GM10248 (cell line): ENCODE data around the gene HPD.

Source experiments
- CTCF ChIA-PET: fragments of 300-600 bp; sonication (Branson Sonifier 250); formaldehyde crosslinking; extraction: SDS; loops from one replicate; lab custom pipeline; 2021; ENCODE audit warnings: antibody characterized with exemption; lab: Yijun Ruan, JAX
- POLR2A ChIA-PET: fragments of 350-650 bp; sonication (Branson Sonifier 250); formaldehyde crosslinking; extraction: SDS; loops from one replicate; lab custom pipeline; 2020; ENCODE audit warnings: antibody characterized with exemption; lab: Yijun Ruan, JAX
- DNase-seq: peaks from one replicate; pipeline ENCODE4 v3.0.0; 2012; ENCODE audit errors: extremely low spot score
- TF ChIP-seq, protein P1 (sequence below): IDR thresholded peaks from 2 replicates; pipeline ENCODE4 v1.5.1; 2012; ENCODE audit warnings: mild to moderate bottlenecking, low read depth; ENCODE audit errors: extremely low read depth, missing control alignments, control extremely low read depth

HPD gene

DNA sequence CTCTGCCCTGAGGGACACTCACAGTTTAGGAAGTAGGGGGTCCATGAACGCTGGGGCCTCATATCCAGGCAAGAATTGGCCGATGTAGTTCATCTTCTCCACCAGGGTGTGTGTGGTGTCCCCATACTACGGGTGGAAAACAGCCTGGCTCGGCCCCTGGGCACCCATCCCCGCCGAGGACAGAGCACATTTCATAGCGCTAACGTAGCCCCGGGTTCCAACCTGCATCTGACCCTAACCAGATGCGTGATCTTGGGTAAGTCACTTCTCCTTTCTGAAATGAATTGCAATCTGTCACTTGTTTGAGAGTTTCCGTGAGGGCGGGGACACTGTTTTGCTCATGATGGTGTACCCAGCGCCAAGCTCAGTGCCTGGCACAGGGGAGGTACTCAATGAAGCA, 9.0 kb downstream of the HPD start:
- CTCF ChIA-PET = no interaction called here
- POLR2A ChIA-PET = no interaction called here
- TF ChIP-seq, protein P1, sequence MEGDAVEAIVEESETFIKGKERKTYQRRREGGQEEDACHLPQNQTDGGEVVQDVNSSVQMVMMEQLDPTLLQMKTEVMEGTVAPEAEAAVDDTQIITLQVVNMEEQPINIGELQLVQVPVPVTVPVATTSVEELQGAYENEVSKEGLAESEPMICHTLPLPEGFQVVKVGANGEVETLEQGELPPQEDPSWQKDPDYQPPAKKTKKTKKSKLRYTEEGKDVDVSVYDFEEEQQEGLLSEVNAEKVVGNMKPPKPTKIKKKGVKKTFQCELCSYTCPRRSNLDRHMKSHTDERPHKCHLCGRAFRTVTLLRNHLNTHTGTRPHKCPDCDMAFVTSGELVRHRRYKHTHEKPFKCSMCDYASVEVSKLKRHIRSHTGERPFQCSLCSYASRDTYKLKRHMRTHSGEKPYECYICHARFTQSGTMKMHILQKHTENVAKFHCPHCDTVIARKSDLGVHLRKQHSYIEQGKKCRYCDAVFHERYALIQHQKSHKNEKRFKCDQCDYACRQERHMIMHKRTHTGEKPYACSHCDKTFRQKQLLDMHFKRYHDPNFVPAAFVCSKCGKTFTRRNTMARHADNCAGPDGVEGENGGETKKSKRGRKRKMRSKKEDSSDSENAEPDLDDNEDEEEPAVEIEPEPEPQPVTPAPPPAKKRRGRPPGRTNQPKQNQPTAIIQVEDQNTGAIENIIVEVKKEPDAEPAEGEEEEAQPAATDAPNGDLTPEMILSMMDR = no peak
- no peak for DNase-seq

DNA sequence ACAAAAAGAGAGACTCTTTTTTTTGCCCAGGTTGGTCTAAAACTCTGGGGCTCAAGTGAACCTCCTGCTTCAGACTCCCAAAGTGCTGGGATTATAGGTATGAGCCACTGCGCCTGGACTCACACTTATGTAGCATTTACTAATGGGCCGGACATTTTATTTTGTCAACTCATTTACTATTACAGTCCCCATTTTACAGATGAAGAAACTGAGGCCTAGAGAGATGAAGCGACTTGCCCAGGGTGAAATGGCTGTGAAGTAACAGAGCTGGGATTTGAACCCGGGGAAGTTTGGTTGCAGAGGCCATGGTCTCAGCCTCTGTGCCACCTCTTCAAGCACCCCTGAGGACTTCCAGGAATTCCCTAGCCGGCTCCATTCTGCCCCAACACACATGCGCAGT, 9.4 kb downstream of the HPD start:
- no peak for DNase-seq
- CTCF ChIA-PET = no interaction called here
- TF ChIP-seq, protein P1 = no peak
- POLR2A ChIA-PET = no interaction called here

DNA sequence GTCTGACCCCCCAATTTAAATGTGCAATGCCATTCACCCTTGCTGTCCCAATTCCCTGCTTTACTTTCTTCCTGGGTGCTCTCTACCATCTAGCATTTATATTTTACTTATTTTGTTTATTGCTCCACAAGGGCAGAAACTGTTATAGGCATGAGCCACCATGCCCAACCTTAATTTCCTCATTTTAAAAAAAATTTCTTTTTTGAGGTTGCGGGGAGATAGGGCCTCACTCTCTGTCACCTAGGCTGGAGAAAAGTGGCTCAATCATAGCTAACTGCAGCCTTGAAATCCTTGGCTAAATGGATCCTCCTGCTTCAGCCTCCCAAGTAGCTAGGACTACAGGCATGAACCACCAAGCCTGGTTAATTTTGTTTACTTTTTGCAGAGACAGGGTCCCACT, 13.0 kb downstream of the HPD start:
- DNase-seq = no peak
- ChIA-PET CTCF (interaction anchor here (0.9 to 2.0 kb wide), 3 partner anchors 18 to 34 kb away, joined by 3 to 5 read pairs (median 3); no protein-coding TSS in a partner anchor), POLR2A (no interaction called here)
- TF ChIP-seq, protein P1 = no peak

DNA sequence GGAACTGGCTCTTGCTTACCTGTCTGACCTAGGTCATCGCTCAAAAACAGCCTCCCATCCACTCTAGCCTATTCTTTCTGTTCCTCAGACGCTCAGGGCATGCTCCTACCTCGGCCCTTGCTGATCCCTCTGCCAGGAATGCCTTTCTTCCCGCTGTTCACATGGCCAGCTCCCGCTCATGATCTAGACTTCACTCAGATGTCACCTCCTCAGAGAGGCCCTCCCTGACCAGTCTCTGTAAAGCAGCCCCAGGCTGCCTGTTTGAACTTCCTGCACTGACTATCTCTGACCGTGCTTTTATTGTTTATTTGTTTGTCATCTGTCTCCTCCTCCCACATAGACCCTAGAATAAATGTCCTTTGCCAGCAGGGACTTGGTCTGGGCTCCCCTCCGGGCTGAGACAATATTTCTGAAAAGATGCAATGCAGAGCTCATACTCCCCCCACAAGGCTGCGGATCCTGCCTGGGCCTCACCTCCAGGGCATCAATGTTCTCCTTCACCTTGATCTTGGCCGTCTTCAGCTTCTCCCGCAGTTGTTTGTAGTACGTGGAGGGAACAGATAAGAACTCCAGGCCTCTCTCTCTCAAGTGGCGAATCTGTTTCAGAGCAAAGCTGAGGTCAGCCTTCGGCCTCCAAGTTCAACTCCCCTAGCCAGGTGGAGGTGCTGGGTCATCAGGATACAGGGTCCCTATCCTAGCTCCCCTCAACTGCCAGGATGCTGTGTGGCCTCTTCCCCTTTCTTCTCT, 15.2 kb downstream of the HPD start:
- DNase-seq = no peak
- ChIA-PET CTCF (interaction anchor here (1.1 to 1.9 kb wide), 6 partner anchors 9 to 49 kb away, joined by 3 to 11 read pairs (median 4); partner anchors contain the start of genes PSMD9 and RHOF), POLR2A (no interaction called here)
- TF ChIP-seq, protein P1 = no peak

DNA sequence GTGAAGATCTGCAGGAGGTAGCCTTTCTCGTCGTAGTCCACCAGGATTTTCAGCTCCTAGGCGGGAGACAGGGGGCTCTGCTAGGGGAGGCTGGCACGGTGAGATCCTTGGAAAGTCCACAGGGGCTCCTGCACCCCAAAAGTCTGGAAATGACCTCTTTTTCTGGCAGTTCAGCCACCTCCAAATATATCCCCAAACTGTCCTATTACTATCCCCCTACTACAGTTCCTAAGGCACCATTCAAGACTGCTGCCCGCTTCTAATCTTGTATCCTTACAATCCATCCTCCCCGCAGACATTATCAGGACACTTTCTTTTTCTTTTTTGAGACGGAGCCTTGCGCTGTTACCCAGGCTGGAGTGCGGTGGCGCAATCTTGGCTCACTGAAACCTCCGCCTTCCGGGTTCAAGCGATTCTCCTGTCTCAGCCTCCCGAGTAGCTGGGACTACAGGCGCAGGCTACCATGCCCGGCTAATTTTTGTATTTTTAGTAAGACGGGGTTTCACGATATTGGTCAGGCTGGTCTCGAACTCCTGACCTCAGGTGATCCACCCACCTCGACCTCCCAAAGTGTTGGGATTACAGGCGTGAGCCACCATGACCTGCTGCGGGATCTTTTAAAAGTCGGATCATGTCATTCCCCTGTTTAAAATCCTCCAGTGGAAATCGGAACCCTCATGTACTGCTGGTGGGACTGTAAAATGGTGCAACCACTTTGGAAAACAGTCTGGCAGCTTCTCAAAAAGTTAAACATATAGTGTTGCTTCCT, 18.5 kb downstream of the HPD start:
- ChIA-PET POLR2A (no interaction called here), CTCF (interaction anchor here (3.0 to 7.3 kb wide), 3 partner anchors 12 to 45 kb away, joined by 19 to 52 read pairs (median 30); partner anchors contain the start of gene RHOF)
- TF ChIP-seq, protein P1 = no peak
- DNase-seq = no peak

DNA sequence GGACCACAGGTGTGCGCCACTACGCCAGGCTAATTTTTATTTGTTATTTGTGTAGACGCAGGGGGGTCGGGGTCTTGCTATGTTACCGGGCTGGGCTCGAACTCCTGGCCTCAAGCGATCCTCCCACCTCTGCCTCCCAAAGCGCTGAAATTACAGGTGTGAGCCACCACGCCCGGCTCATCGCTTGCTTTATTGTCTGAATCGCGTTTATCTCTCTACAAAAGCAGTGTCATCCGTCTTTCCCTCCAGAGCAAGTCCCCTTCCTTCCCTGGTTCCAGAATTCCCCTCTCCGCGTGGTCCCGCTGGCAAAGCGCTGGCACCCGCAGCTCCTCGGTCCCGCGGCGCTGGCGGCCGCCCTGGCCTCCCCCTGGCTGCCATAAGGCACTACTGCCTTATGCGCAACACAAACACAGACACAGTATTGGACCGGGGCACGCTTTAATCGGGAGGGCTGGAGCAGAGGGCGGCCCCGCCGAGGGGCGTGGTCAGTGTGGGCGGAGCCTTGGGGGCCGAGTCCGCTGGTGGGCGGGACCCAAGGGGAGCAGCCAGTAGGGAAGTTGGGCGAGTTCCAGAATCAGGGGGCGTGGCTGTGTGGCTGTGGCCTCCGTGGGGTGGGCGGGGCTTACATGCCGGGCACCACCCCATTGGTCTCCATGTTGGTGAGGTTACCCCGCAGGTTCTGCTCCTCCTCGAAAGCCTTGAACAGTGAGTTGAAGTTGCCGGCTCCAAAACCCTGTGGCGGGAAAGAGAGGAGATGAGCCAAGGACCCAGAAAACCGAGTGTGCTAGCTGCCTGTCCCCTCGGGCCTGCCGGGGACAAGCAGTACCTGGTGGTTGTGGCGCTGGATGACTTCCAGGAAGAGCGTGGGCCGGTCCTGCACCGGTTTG, 19.3 kb downstream of the HPD start:
- peak; percentile 100 for DNase-seq
- CTCF ChIA-PET = interaction anchor here (3.0 to 7.3 kb wide), 3 partner anchors 12 to 45 kb away, joined by 19 to 52 read pairs (median 30); partner anchors contain the start of gene RHOF
- TF ChIP-seq, protein P1 = no peak
- POLR2A ChIA-PET = interaction anchor here (0.6 kb wide), 1 partner anchor 33 kb away, joined by 3 read pairs; no protein-coding TSS in a partner anchor
